Erythroblast (primary cell): ENCODE measurements around the gene AMOTL1.

Source experiments
- GATA1 ChIP-seq: IDR thresholded peaks from 2 replicates; pipeline ENCODE4 v1.6.1; 2011; ENCODE audit warnings: low read depth, mild to moderate bottlenecking, control low read depth, low read length, moderate library complexity
- POLR2A ChIP-seq: IDR thresholded peaks from 2 replicates; pipeline ENCODE4 v1.6.1; 2011; ENCODE audit warnings: mild to moderate bottlenecking, low read length

DNA sequence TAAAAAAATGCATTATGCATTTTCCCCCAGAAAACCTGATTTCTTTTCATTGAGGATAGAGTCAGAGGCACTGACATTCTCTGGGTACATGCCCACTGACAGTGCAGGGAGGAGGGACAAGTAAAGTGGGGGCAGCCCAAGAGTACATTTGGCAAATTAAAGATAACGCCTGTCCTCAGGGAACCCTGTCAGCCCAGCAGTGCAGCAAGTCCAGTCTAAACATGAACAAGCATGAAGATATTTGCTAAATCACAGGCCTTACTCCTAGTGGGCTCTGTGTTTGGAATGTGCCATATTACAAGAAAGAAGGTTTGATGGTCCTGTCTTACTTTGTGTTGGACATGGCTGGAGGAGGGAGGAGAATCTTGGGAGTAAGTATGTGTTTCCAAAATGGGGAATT is 37.9 kb downstream of the AMOTL1 start:
- TF ChIP-seq POLR2A (no peak), GATA1 (no peak)
